AG10803 (cell line): Measurements from ENCODE around the gene GHDC.
"Not testable (repeated sequence)": the region's sequence is repeated elsewhere in the genome, so short reads cannot be mapped to it uniquely, and the experiment has no call there.

ENCODE experiments used
- DNase-seq: peaks from one replicate; pipeline ENCODE4 v3.0.0; 2010; ENCODE audit warnings: low read depth
- H3K4me3 ChIP-seq: 2 replicates; pipeline ENCODE4 v1.5.1; 2011; ENCODE audit warnings: mild to moderate bottlenecking, low read length, control low read depth
- CTCF ChIP-seq: conservative IDR thresholded peaks from 2 replicates; pipeline ENCODE4 v1.5.1; 2011; ENCODE audit warnings: mild to moderate bottlenecking, low read length, control low read depth, inconsistent platforms

Gene GHDC

GRCh38 chr17:42233156-42233555 lies 38.9 kb upstream of the GHDC start:
- no peak overlapping the region for H3K4me3 ChIP-seq
- DNase-seq = peak; percentile 67
- no peak for TF ChIP-seq CTCF

- DNase-seq = no peak
- H3K4me3 ChIP-seq = no peak overlapping the region
- TF ChIP-seq CTCF = no peak
Observed at GRCh38 chr17:42230225-42230624, 35.9 kb upstream of the GHDC start.

GRCh38 chr17:42227849-42228700 lies 33.8 kb upstream of the GHDC start:
- TF ChIP-seq CTCF = no peak
- DNase-seq = no peak
- no peak overlapping the region for H3K4me3 ChIP-seq

GRCh38 chr17:42225646-42226045 lies 31.4 kb upstream of the GHDC start:
- no peak for DNase-seq
- no peak for TF ChIP-seq CTCF
- H3K4me3 ChIP-seq = no peak overlapping the region

- no peak overlapping the region for H3K4me3 ChIP-seq
- no peak for TF ChIP-seq CTCF
- no peak for DNase-seq
Observed at GRCh38 chr17:42224651-42225050, 30.4 kb upstream of the GHDC start.

GRCh38 chr17:42221886-42222745 lies 27.8 kb upstream of the GHDC start:
- peak; percentile 66 for TF ChIP-seq CTCF
- peak; percentile 45 for DNase-seq
- H3K4me3 ChIP-seq = no peak overlapping the region

- not testable (repeated sequence) for DNase-seq, H3K4me3 ChIP-seq
Observed at GRCh38 chr17:42219280-42219679, 25.0 kb upstream of the GHDC start.
